Vagina (tissue), 2 donors: Measurements from ENCODE around the gene MAP3K20.

Experiments
- CTCF ChIP-seq, 3 experiments: fragments of 450-650 bp in 2 of 3; fragments of 200-600 bp in 1 of 3; sonication (generic) in 1 of 3; IDR thresholded peaks; one replicate each; pipeline ENCODE4 v1.5.1; 2017 to 2019; ENCODE audit warnings: antibody characterized with exemption in 3 of 3, mild to moderate bottlenecking in 2 of 3, moderate library complexity in 2 of 3
- POLR2A ChIP-seq, 2 donors: fragments of 450-650 bp; IDR thresholded peaks; one replicate each; pipeline ENCODE4 v1.6.1; 2017; ENCODE audit warnings: antibody characterized with exemption in 2 of 2, mild to moderate bottlenecking in 2 of 2, moderate library complexity in 2 of 2
- POLR2AphosphoS5 ChIP-seq, 2 donors: sonication (generic); formaldehyde crosslinking; IDR thresholded peaks; one replicate each; pipeline ENCODE4 v1.9.0; 2017; ENCODE audit warnings: antibody characterized with exemption in 2 of 2, mild to moderate bottlenecking in 2 of 2, low read depth in 1 of 2; ENCODE audit not compliant: insufficient read depth in 1 of 2

- TF ChIP-seq CTCF (IDR thresholded peaks at IDR 0.05) (no peak), POLR2AphosphoS5 (IDR thresholded peaks at IDR 0.05; ENCODE audit: insufficient read depth in 1 of 2, low read depth in 1 of 2) (no peak), POLR2A (IDR thresholded peaks at IDR 0.05) (no peak)
These were observed 214.9 kb downstream of the MAP3K20 start for GRCh38 chr2:173290518-173290917.
